ENCODE measurements around the gene WWP2. TPM values are rescaled to one million over a fixed set of nuclear protein-coding genes. Genes with fewer than 3 reads are reported as not detected.
"Not testable (repeated sequence)": the region's sequence is repeated elsewhere in the genome, so short reads cannot be mapped to it uniquely, and the experiment has no call there.

Gene WWP2
- total RNA-seq, 4 donors from 2014 or later = 21.9 to 32.8 (median 27.8) TPM

DNA sequence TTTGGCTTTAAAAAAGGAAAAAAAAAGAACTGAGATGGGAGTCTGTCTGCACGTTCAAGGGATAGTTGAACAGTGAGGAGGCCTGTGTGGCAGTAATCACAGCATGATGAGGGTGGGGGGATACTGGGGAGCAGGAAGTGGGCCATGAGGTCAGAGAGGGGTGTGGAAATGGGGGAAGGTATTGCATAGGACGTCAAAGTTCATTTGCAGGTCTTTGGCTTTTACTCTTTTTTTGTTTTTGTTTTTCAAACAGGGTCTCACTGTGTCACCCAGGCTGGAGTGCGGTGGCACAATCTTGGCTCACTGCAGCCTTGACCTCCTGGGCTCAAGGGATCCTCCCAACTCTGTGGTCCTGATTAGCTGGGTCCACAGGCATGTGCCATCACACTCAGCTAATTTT lies 19.0 kb downstream of the WWP2 start:
- DNase-seq (ENCODE audit: extremely low spot score) = no peak
- Histone ChIP-seq H3K4me3 (no peak overlapping the region), H3K4me1 (peaks cover 0 to 6% (median 0%) of the 10 kb centered on the region in 4 donors), H3K36me3 (peaks cover 3 to 22% (median 13%) of the 10 kb centered on the region in 4 donors), H3K27me3 (no peaks in the 10 kb centered on the region), H3K9me3 (no peaks in the 10 kb centered on the region), H3K27ac (replicated peaks in 1 of 4) (no peak overlapping the region)
- WGBS = 84% methylated on average over 3 of the region's 3 CpGs
- no peak for TF ChIP-seq POLR2A (IDR thresholded peaks at IDR 0.05; ENCODE audit: low read depth)
- intact Hi-C loops (cut with DNase I) = no loop called here

DNA sequence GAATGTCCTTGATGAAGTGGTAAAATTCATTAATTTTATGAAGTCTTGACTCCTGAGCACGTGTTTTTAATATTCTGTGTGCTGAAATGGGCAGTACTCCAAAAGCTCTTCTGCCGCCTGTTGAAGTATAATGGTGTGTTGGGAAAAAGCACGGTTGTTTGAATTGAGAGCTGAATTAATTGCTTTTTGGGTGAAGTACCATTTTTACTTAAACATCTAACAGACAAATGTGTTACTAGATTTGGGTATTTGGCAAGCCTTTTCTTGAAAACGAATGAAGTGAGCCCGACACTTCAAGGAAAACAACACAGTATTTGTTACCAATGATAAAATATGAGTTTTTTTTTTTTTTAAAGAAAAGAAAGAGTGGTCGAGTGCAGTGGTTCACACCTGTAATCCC lies 22.5 kb downstream of the WWP2 start:
- Histone ChIP-seq H3K4me1 (peaks cover 0 to 6% (median 0%) of the 10 kb centered on the region in 4 donors), H3K27ac (replicated peaks in 1 of 4) (no peak overlapping the region), H3K4me3 (no peak overlapping the region), H3K9me3 (no peaks in the 10 kb centered on the region), H3K36me3 (peaks cover 11 to 49% (median 39%) of the 10 kb centered on the region in 4 donors), H3K27me3 (no peaks in the 10 kb centered on the region)
- 58% methylated on average over 6 of the region's 6 CpGs for WGBS
- intact Hi-C loops (cut with DNase I) = no loop called here
- TF ChIP-seq POLR2A (IDR thresholded peaks at IDR 0.05; ENCODE audit: low read depth) = no peak
- no peak for TF ChIP-seq EP300 (IDR thresholded peaks at IDR 0.05)
- TF ChIP-seq POLR2AphosphoS5 (IDR thresholded peaks at IDR 0.05) = no peak
- TF ChIP-seq, protein P1, sequence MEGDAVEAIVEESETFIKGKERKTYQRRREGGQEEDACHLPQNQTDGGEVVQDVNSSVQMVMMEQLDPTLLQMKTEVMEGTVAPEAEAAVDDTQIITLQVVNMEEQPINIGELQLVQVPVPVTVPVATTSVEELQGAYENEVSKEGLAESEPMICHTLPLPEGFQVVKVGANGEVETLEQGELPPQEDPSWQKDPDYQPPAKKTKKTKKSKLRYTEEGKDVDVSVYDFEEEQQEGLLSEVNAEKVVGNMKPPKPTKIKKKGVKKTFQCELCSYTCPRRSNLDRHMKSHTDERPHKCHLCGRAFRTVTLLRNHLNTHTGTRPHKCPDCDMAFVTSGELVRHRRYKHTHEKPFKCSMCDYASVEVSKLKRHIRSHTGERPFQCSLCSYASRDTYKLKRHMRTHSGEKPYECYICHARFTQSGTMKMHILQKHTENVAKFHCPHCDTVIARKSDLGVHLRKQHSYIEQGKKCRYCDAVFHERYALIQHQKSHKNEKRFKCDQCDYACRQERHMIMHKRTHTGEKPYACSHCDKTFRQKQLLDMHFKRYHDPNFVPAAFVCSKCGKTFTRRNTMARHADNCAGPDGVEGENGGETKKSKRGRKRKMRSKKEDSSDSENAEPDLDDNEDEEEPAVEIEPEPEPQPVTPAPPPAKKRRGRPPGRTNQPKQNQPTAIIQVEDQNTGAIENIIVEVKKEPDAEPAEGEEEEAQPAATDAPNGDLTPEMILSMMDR (IDR thresholded peaks at IDR 0.05) = no peak
- no peak for DNase-seq (ENCODE audit: extremely low spot score)

GRCh38 chr16:69787883-69788282 lies 25.8 kb downstream of the WWP2 start:
- H3K4me1 ChIP-seq = peaks cover 0 to 6% (median 0%) of the 10 kb centered on the region in 4 donors
- intact Hi-C loops (cut with DNase I) = no loop called here
- DNase-seq (ENCODE audit: extremely low spot score) = no peak
- no peaks in the 10 kb centered on the region for H3K27me3 ChIP-seq
- peaks cover 11 to 60% (median 44%) of the 10 kb centered on the region in 4 donors for H3K36me3 ChIP-seq
- no peak overlapping the region for H3K4me3 ChIP-seq
- WGBS = 94% methylated on average over 4 of the region's 4 CpGs
- TF ChIP-seq EP300 (IDR thresholded peaks at IDR 0.05) = no peak
- no peak for TF ChIP-seq POLR2A (IDR thresholded peaks at IDR 0.05; ENCODE audit: low read depth)
- no peak for TF ChIP-seq POLR2AphosphoS5 (IDR thresholded peaks at IDR 0.05)
- TF ChIP-seq, protein P1 (IDR thresholded peaks at IDR 0.05) = no peak
- H3K9me3 ChIP-seq = no peaks in the 10 kb centered on the region
- H3K27ac ChIP-seq (replicated peaks in 1 of 4) = no peak overlapping the region

GRCh38 chr16:69791391-69791847 lies 29.3 kb downstream of the WWP2 start:
- H3K4me3 ChIP-seq; DNase-seq (ENCODE audit: extremely low spot score); H3K4me1 ChIP-seq; intact Hi-C loops (cut with DNase I); H3K27me3 ChIP-seq; H3K9me3 ChIP-seq; H3K27ac ChIP-seq (replicated peaks in 1 of 4): not testable (repeated sequence)
- H3K36me3 ChIP-seq = peaks cover 8 to 38% (median 33%) of the 10 kb centered on the region in 4 donors
- 97% methylated on average over 6 of the region's 6 CpGs for WGBS

DNA sequence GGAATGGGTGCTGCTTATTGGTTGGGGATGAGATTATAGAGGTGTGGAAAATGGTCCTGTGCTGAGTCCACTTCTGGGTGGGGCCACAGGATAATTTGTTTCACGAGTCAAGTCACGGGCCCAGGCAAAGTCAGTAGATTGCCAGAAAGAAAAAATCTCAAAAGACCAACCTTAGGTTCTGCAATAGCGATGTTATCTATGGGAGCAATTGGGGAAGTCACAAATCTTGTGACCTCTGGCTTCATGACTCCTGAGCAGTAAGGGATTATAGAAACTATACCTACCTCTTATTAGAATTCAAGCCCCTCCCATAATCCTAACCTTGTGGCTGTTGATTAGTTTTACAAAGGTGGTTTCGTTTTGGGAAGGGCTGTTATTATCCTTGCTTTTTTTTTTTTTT lies 31.4 kb downstream of the WWP2 start:
- H3K4me3 ChIP-seq = no peak overlapping the region
- WGBS = 92% methylated on average over 4 of the region's 4 CpGs
- no peak overlapping the region for H3K27ac ChIP-seq (replicated peaks in 1 of 4)
- H3K27me3 ChIP-seq = no peaks in the 10 kb centered on the region
- H3K36me3 ChIP-seq = peaks cover 0 to 21% (median 14%) of the 10 kb centered on the region in 4 donors
- peaks cover 8 to 10% (median 10%) of the 10 kb centered on the region in 4 donors for H3K4me1 ChIP-seq
- intact Hi-C loops (cut with DNase I) = no loop called here
- no peak for DNase-seq (ENCODE audit: extremely low spot score)
- H3K9me3 ChIP-seq = no peaks in the 10 kb centered on the region
- TF ChIP-seq POLR2AphosphoS5 (IDR thresholded peaks at IDR 0.05) (no peak), POLR2A (IDR thresholded peaks at IDR 0.05; ENCODE audit: low read depth) (no peak), EP300 (IDR thresholded peaks at IDR 0.05) (no peak)
- TF ChIP-seq, protein P1 (IDR thresholded peaks at IDR 0.05) = no peak

- Histone ChIP-seq H3K9me3 (no peaks in the 10 kb centered on the region), H3K4me3 (no peak overlapping the region), H3K27me3 (no peaks in the 10 kb centered on the region), H3K36me3 (peaks cover 2 to 21% (median 8%) of the 10 kb centered on the region in 4 donors), H3K4me1 (peaks cover 8 to 19% (median 13%) of the 10 kb centered on the region in 4 donors), H3K27ac (replicated peaks in 1 of 4) (no peak overlapping the region)
- 78% methylated on average over 2 of the region's 2 CpGs for WGBS
- TF ChIP-seq, protein P1 (IDR thresholded peaks at IDR 0.05) = no peak
- no peak for DNase-seq (ENCODE audit: extremely low spot score)
- intact Hi-C loops (cut with DNase I) = no loop called here
These were observed 32.4 kb downstream of the WWP2 start for GRCh38 chr16:69794486-69794885.
